ENCODE results near the gene BLOC1S1. TPM values are rescaled to one million over a fixed set of nuclear protein-coding genes. Genes with fewer than 3 reads are reported as not detected.

Gene BLOC1S1
- total RNA-seq, 3 donors from 2014 or later, result 141 to 238 (median 162) TPM

GRCh38 chr12:55675666-55676065 lies 40.2 kb upstream of the BLOC1S1 start:
- Histone ChIP-seq H3K4me1 (no peaks in the 10 kb centered on the region), H3K36me3 (no peaks in the 10 kb centered on the region), H3K27me3 (no peaks in the 10 kb centered on the region), H3K4me3 (no peak overlapping the region), H3K27ac (no peak overlapping the region), H3K9me3 (no peaks in the 10 kb centered on the region)
- TF ChIP-seq POLR2AphosphoS5 (IDR thresholded peaks at IDR 0.05) (no peak), CTCF (IDR thresholded peaks at IDR 0.05) (no peak), POLR2A (IDR thresholded peaks at IDR 0.05) (no peak)
- no peak for DNase-seq (ENCODE audit: low spot score in 2 of 2)
- intact Hi-C loops (cut with DNase I; ENCODE audit: low total_unique reads), result no loop called here

GRCh38 chr12:55676707-55677106 lies 39.1 kb upstream of the BLOC1S1 start:
- intact Hi-C loops (cut with DNase I; ENCODE audit: low total_unique reads), result no loop called here
- Histone ChIP-seq H3K27ac (no peak overlapping the region), H3K4me3 (no peak overlapping the region), H3K9me3 (no peaks in the 10 kb centered on the region), H3K36me3 (no peaks in the 10 kb centered on the region), H3K4me1 (no peaks in the 10 kb centered on the region), H3K27me3 (no peaks in the 10 kb centered on the region)
- TF ChIP-seq POLR2AphosphoS5 (IDR thresholded peaks at IDR 0.05) (no peak), POLR2A (IDR thresholded peaks at IDR 0.05) (no peak), CTCF (IDR thresholded peaks at IDR 0.05) (no peak)
- no peak for DNase-seq (ENCODE audit: low spot score in 2 of 2)

- Histone ChIP-seq H3K27me3 (no peaks in the 10 kb centered on the region), H3K27ac (no peak overlapping the region), H3K36me3 (no peaks in the 10 kb centered on the region), H3K4me1 (no peaks in the 10 kb centered on the region), H3K9me3 (no peaks in the 10 kb centered on the region), H3K4me3 (no peak overlapping the region)
- no peak for DNase-seq (ENCODE audit: low spot score in 2 of 2)
- TF ChIP-seq POLR2AphosphoS5 (IDR thresholded peaks at IDR 0.05), result no peak
- no peak for TF ChIP-seq POLR2A (IDR thresholded peaks at IDR 0.05)
- TF ChIP-seq CTCF (IDR thresholded peaks at IDR 0.05), result no peak
- intact Hi-C loops (cut with DNase I; ENCODE audit: low total_unique reads), result no loop called here
Measured at GRCh38 chr12:55679691-55680090, 36.2 kb upstream of the BLOC1S1 start.

GRCh38 chr12:55681142-55682077 lies 34.4 kb upstream of the BLOC1S1 start:
- H3K4me1 ChIP-seq, result no peaks in the 10 kb centered on the region
- peak overlapping the region in 2 of 3 donors; percentile 13 to 34 for H3K4me3 ChIP-seq
- intact Hi-C loops (cut with DNase I; ENCODE audit: low total_unique reads), result no loop called here
- DNase-seq (ENCODE audit: low spot score in 2 of 2), result no peak
- no peaks in the 10 kb centered on the region for H3K9me3 ChIP-seq
- H3K27ac ChIP-seq, result no peak overlapping the region
- no peaks in the 10 kb centered on the region for H3K27me3 ChIP-seq
- TF ChIP-seq POLR2AphosphoS5 (IDR thresholded peaks at IDR 0.05), result no peak
- no peak for TF ChIP-seq POLR2A (IDR thresholded peaks at IDR 0.05)
- no peak for TF ChIP-seq CTCF (IDR thresholded peaks at IDR 0.05)
- H3K36me3 ChIP-seq, result no peaks in the 10 kb centered on the region

DNA sequence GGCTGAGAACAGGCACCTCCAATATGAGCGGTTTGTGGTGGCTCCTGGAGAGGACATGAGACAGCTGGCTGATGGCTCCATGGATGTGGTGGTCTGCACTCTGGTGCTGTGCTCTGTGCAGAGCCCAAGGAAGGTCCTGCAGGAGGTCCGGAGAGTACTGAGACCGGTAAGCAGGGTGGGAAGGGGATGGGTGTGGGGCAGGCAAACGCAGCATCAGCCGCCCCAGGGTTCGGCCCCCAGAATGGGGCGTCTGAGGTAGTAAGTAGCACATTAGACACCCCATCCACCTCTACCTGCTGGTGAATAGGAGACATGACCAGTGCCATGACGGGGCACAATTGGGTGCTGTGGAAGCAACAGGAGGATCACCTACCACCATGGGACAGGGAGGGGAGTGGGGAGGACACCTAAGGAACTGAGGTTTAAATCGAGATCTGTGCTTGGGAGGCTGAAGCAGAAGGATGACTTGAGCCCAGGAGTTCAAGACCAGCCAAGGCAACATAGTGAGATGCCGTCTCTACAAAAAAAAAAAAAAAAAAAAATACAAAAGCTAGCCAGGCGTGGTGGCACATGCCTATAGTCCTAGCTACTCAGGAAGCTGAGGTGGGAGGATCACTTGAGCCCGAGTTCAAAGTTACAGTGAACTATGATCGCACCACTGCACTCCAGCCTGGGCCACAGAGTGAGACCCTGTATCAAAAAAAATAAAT lies 33.6 kb upstream of the BLOC1S1 start:
- Histone ChIP-seq H3K27me3 (no peaks in the 10 kb centered on the region), H3K27ac (no peak overlapping the region), H3K36me3 (no peaks in the 10 kb centered on the region), H3K4me1 (no peaks in the 10 kb centered on the region), H3K4me3 (no peak overlapping the region), H3K9me3 (no peaks in the 10 kb centered on the region)
- DNase-seq (ENCODE audit: low spot score in 2 of 2), result no peak
- TF ChIP-seq POLR2A (IDR thresholded peaks at IDR 0.05) (no peak), CTCF (IDR thresholded peaks at IDR 0.05) (no peak), POLR2AphosphoS5 (IDR thresholded peaks at IDR 0.05) (no peak)
- intact Hi-C loops (cut with DNase I; ENCODE audit: low total_unique reads), result no loop called here

All from breast epithelium (tissue), 4 donors.